Forelimb muscle (tissue), 1 donor: ENCODE data around the gene NSD2. TPM values are rescaled to one million over a fixed set of nuclear protein-coding genes. Genes with fewer than 3 reads are reported as not detected.
A peak's percentile ranks its signal among the peaks of the same experiment; 100 is the strongest.
"Not testable (repeated sequence)": the region's sequence is repeated elsewhere in the genome, so short reads cannot be mapped to it uniquely, and the experiment has no call there.

Experiments
- DNase-seq: peaks from one replicate; pipeline ENCODE4 v3.0.0-alpha.2; 2013; ENCODE audit warnings: low read depth
- polyA plus RNA-seq: library from polyadenylated mRNA; unstranded; fragments of 120-200 nt; gene quantifications from one replicate; pipeline ENCODE4 v1.2.1, GENCODE V29; 2013; ENCODE audit not compliant: insufficient read length

Gene NSD2
- polyA plus RNA-seq, 1 donor: 37.3 TPM

GRCh38 chr4:1999308-1999707, 128.1 kb downstream of the NSD2 start:
- not testable (repeated sequence) for DNase-seq

DNA sequence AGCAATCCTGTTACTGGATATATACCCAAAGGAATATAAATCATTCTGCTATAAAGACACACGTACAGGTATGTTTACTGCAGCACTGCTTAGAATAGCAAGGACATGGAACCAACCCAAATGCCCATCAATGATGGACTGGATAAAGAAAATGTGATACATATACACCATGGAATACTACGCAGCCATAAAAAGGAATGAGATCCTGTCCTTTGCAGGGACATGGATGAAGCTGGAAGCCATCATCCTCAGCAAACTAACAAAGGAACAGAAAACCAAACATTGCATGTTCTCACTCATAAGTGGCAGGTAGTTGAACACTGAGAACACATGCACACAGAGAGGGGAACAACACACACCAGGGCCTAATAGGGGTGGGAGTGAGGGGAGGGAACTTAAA, 132.2 kb downstream of the NSD2 start:
- DNase-seq: not testable (repeated sequence)

DNA sequence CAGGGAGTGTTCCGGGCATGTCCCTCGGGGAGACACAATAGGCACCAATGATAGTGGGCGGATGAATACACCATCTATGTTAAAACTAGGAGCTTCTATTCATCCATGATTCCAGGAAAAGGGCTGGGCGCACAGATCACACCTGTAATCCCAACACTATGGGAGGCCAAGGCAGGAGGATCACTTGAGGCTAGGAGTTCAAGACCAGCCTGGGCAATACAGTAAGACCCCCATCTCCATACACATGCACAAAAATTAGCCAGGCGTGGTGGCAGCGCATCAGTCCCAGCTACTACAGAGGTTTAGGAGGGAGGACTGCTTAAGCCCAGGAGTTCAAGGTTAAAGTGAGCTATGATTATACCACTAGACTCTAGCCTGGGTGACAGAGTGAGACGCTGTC, 135.2 kb downstream of the NSD2 start:
- no peak for DNase-seq

DNA sequence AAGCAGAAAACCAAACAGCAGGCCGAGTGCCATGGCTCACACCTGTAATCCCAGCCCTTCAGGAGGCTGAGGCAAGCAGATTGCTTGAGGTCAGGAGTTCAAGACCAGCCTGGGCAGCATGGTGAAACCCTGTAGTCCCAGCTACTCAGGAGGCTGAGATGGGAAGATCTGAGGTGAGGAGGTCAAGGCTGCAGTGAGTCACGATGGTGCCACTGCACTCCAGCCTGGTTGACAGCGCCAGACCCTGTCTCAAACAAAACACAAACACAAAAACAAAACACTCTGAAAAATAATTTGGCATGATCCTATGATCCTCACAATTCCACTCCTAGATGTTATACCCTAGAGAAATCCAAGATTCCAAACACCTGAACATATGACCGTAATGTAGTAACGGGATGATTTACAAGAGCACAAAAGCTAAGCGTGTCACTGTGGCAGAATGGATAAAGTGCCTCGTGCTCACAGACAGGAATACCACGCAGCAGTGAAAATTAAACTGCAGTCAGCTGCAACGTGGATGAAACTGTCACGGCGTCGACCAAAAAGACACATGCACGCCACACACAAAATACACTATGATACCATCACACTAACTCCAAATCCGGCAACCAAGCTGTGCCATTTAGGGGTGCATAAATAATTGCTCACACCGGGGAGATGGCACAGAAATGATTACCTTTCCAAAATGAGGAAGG, 135.9 kb downstream of the NSD2 start:
- DNase-seq: no peak

- DNase-seq: no peak
Measured at GRCh38 chr4:2007804-2008670, 136.8 kb downstream of the NSD2 start.

DNA sequence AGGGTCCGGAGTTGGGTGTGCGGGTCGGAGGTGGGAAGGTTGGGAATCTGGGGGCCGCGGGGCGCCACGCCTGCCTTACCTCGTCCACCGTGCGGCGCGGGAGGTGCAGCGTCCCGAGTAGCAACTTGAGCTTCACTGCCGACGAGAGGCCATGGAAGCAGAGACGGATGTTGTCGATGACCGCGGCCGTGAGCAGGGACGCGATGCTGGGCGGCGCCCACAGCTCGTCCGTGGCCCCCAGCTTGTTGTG, 137.4 kb downstream of the NSD2 start:
- no peak for DNase-seq

DNA sequence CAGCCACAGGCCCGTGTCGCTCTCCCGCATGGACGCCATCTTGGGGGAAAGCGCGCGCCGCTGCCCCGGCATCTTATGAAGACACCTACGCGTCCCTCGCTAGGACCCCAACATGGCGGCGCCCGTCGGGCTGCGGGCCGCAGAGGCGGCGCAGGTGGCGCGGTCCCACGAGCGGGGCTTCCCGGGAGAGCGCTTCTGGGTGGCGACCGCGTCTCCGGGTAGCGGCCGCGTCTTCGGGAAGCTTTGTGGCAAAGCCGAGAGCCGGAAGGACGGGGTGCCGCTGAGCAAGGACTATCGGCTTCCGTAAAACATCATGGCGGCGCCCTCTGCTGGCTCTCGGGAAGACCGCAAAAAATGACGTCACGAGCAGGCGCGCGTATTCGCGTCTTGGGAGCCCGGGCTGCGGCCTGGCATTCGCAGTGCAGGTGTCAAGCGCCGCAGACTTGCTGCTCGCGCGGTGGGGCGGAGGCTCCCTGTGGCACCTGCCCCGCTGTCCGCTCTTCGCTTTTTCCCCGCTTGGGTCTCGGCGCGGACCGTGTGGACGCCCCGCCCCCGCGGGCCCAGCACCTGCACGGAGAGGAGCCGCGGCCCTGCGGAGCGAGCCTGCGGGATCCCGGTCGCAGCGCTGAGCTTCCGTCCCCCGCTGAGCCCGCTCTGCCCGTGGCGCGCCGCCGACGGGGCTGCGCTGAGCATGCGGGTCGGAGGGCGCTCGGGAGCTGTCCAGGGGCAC, 137.9 kb downstream of the NSD2 start, which contains the start of gene NELFA:
NELFA (minus strand) TSS at position 54 of the 730 bp plus-strand sequence; CDS start at position 39, 15 bp downstream.
- peak; percentile 80 for DNase-seq

- DNase-seq: no peak
Measured at GRCh38 chr4:2009651-2010233, 138.5 kb downstream of the NSD2 start.

GRCh38 chr4:2011583-2011982, 140.4 kb downstream of the NSD2 start:
- DNase-seq: no peak

DNA sequence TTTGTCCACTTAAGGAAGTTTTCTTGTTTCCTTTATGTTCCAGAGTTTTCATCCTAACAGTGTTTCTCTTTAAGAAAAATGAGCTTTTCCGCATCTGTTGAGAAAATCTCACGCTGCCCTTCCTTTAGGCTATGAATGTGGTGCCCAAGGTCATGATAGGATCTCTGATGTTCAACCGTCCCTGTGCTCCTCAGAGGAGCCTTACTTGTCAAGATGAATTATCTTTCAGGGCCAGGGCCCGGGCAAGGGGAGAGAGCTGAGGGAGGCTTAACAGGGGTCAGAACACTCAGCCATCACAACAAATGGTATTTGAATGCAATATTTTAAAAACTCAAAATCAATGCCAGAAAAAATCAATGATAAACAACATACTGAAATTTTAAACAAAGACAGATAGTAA, 143.8 kb downstream of the NSD2 start:
- no peak for DNase-seq

- not testable (repeated sequence) for DNase-seq
Measured at GRCh38 chr4:2021358-2022018, 150.3 kb downstream of the NSD2 start.

DNA sequence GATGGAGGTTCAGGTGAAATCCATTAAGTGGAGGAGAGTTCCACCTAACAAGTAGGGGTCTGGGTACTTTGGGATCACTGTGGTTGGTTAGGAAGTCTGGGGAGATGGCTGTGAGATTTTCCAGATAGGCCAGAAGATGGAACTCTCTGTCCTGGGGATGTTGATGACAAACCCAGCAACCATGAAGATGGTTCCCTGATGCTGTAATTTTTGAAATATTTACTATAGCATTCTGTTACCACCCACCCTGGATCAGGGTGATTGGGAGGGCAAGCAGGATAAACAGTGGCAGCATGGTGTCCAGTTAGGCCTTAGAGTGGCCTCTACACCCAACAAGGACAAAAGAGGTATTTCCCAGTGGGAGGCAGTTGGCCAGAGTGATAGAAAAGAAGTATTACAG, 153.5 kb downstream of the NSD2 start:
- no peak for DNase-seq

DNA sequence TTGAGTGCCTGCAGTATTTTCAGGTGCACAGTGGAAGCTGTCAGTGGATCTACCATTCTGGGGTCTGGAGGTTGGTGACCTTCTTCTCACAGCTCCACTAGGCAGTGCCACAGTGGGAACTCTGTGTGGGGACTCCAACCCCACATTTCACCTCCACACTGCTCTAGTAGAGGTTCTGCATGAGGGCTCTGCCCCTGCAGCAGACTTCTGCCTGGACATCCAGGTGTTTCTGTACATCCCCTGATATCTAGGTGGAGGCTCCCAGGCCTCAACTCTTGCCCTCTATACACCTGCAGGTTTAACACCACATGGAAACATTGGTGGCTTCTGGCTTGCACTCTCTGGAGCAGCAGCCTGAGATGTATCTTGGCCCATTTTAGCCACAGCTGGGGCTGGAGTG, 154.6 kb downstream of the NSD2 start:
- no peak for DNase-seq

DNA sequence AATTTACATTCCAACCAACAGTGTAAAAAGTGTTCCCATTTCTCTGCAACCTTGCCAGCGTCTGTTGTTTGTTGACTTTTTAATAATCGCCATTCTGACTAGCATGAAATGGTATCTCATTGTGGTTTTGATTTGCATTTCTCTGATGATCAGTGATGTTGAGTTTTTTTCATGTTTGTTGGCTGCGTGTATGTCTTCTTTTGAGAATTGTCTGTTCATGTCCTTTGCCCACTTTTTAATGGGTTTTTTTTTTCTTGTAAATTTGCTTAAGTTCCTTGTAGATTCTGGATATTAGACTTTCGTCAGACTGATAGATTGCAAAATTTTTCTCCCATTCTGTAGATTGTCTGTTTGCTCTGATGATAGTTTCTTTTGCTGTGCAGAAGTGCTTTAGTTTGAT, 155.9 kb downstream of the NSD2 start:
- not testable (repeated sequence) for DNase-seq

DNA sequence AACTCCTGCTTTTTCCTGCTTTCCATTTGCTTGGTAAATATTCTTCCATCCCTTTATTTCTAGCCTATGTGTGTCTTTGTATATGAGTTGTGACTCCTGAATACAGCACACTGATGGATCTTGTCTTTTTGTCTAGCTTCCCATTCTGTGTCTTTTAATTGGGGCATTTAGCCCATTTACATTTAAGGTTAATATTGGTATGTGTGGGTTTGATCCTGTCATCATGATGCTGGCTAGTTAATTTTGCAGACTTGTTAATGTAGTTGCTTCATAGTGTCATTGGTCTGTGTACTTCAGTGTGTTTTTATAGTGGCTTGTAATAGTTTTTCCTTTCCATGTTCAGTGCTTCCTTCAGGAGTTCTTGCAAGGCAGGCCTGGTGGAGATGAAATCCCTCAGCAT, 160.0 kb downstream of the NSD2 start:
- DNase-seq: not testable (repeated sequence)

Other genes starting within 250 kb of the NSD2 start
- gene FAM53A, start 187.1 kb upstream of the NSD2 start, polyA plus RNA-seq: 2.0 TPM
- 32.2 TPM for gene SLBP, start 159.1 kb upstream of the NSD2 start, polyA plus RNA-seq
- gene TMEM129, start 150.1 kb upstream of the NSD2 start, polyA plus RNA-seq: 22.6 TPM
- gene TACC3, start 149.9 kb upstream of the NSD2 start, polyA plus RNA-seq: 22.1 TPM
- 1.2 TPM for gene FGFR3, start 78.1 kb upstream of the NSD2 start, polyA plus RNA-seq
- 15.2 TPM for gene LETM1, start 15.2 kb upstream of the NSD2 start, polyA plus RNA-seq
- gene NELFA, start 137.6 kb downstream of the NSD2 start, polyA plus RNA-seq: 21.7 TPM
- 4.3 TPM for gene NAT8L, start 187.9 kb downstream of the NSD2 start, polyA plus RNA-seq